PC-9 (cell line): ENCODE results near the gene COL20A1.

Experiments used
- CTCF ChIP-seq: fragments of 200-600 bp; sonication (generic); conservative IDR thresholded peaks from 2 replicates; pipeline ENCODE4 v1.6.1; 2017; ENCODE audit warnings: mixed run types, antibody characterized with exemption, mild to moderate bottlenecking, moderate library complexity
- EZH2 ChIP-seq: fragments of 200-600 bp; sonication (generic); IDR thresholded peaks from 2 replicates; pipeline ENCODE4 v1.8.0; 2017; ENCODE audit warnings: antibody characterized with exemption, low read depth

- TF ChIP-seq CTCF (no peak), EZH2 (no peak)
These were observed 14.3 kb upstream of the COL20A1 start for GRCh38 chr20:63278661-63279060.
